ENCODE results near the gene HDGFL2. TPM values are rescaled to one million over a fixed set of nuclear protein-coding genes. Genes with fewer than 3 reads are reported as not detected.

The HDGFL2 gene
- total RNA-seq, 1 experiment from 2014 or later: 108 TPM

GRCh38 chr19:4443188-4443587, 28.9 kb upstream of the HDGFL2 start:
- no peak for DNase-seq
- peaks cover under 1 to 5% of the 10 kb centered on the region in 2 experiments; a peak in 2 of 4 replicates for H3K4me1 Mint-ChIP-seq
- Histone ChIP-seq H3K23me2 (ENCODE audit: insufficient read length, low read depth, low read length, poor library complexity, severe bottlenecking) (no peaks in the 10 kb centered on the region), H3K79me1 (ENCODE audit: insufficient read depth, low read depth, low read length, poor library complexity, severe bottlenecking) (no peaks in the 10 kb centered on the region), H2BK15ac (ENCODE audit: low read depth, low read length) (no peak overlapping the region), H3K9ac (ENCODE audit: extremely low read depth, insufficient read length, low read length) (no peak overlapping the region), H2BK5ac (ENCODE audit: insufficient read length, low read length) (no peak overlapping the region), H3K79me2 (ENCODE audit: insufficient read depth, low read length) (no peaks in the 10 kb centered on the region), H2BK120ac (ENCODE audit: low read depth, low read length, poor library complexity, severe bottlenecking) (no peak overlapping the region), H2BK12ac (ENCODE audit: insufficient read length, low read depth, low read length) (no peak overlapping the region), H3K56ac (ENCODE audit: insufficient read length, low read depth, low read length) (no peak overlapping the region), H3K23ac (ENCODE audit: insufficient read length, low read depth, low read length) (no peak overlapping the region), H3K4me1 (ENCODE audit: insufficient read depth, low read length) (no peaks in the 10 kb centered on the region), H4K8ac (replicated peaks; ENCODE audit: insufficient read length, low read depth, low read length) (no peak overlapping the region), H4K5ac (ENCODE audit: insufficient read length, low read depth, low read length) (no peak overlapping the region), H3K4me2 (ENCODE audit: insufficient read depth, insufficient read length, low read length) (no peak overlapping the region), H4K20me1 (ENCODE audit: control insufficient read depth, insufficient read depth, insufficient read length) (peaks cover 2% of the 10 kb centered on the region), H3K18ac (ENCODE audit: insufficient read length, low read depth, low read length) (no peak overlapping the region), H3K14ac (ENCODE audit: insufficient read depth, low read length) (no peak overlapping the region), H3K4ac (ENCODE audit: low read depth, low read length) (no peak overlapping the region), H3K9me3 (ENCODE audit: control insufficient read depth, low read depth, low read length) (no peaks in the 10 kb centered on the region), H3K27me3 (ENCODE audit: insufficient read depth, low read length) (no peaks in the 10 kb centered on the region), H3K27ac (ENCODE audit: insufficient read length, low read depth, low read length) (no peak overlapping the region), H2AK5ac (ENCODE audit: insufficient read length, low read length) (no peak overlapping the region), H2BK20ac (ENCODE audit: low read depth, low read length, poor library complexity, severe bottlenecking) (no peak overlapping the region), H3T11ph (ENCODE audit: low read length) (no peak overlapping the region), H2AFZ (ENCODE audit: low read length) (no peak overlapping the region), H4K91ac (ENCODE audit: insufficient read length, low read depth, low read length) (no peak overlapping the region)
- H3K9me3 Mint-ChIP-seq: no peaks in the 10 kb centered on the region
- WGBS (ENCODE audit: extremely low coverage, insufficient read length, low lambda C conversion rate): no CpG with 5 or more reads among the region's 15 CpGs
- H3K4me3 Mint-ChIP-seq: no peak overlapping the region
- peaks cover 24 to 64% (median 51%) of the 10 kb centered on the region in 3 experiments for H3K36me3 Mint-ChIP-seq (ENCODE audit: insufficient read depth in 1 of 3, low read depth in 3 of 3)
- no peaks in the 10 kb centered on the region; the same call in 1 of the 2 replicates for H3K27me3 Mint-ChIP-seq (ENCODE audit: low read depth)
- TF ChIP-seq, protein P1, sequence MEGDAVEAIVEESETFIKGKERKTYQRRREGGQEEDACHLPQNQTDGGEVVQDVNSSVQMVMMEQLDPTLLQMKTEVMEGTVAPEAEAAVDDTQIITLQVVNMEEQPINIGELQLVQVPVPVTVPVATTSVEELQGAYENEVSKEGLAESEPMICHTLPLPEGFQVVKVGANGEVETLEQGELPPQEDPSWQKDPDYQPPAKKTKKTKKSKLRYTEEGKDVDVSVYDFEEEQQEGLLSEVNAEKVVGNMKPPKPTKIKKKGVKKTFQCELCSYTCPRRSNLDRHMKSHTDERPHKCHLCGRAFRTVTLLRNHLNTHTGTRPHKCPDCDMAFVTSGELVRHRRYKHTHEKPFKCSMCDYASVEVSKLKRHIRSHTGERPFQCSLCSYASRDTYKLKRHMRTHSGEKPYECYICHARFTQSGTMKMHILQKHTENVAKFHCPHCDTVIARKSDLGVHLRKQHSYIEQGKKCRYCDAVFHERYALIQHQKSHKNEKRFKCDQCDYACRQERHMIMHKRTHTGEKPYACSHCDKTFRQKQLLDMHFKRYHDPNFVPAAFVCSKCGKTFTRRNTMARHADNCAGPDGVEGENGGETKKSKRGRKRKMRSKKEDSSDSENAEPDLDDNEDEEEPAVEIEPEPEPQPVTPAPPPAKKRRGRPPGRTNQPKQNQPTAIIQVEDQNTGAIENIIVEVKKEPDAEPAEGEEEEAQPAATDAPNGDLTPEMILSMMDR (conservative IDR thresholded peaks at IDR 0.05): no peak
- peak overlapping the region in 1 of 3 experiments; percentile 67; a peak in 2 of 7 replicates for H3K27ac Mint-ChIP-seq

All from H9 (cell line).